ENCODE measurements around the gene TTC34. TPM values are rescaled to one million over a fixed set of nuclear protein-coding genes. Genes with fewer than 3 reads are reported as not detected.

Gene TTC34
- total and polyA plus RNA-seq, 2 of the 4 experiments (the other 2 are of a cell fraction): under 0.01 to 0.09 TPM

GRCh38 chr1:2784854-2785630 lies 16.5 kb downstream of the TTC34 start:
- no peak overlapping the region for H2BK20ac ChIP-seq (ENCODE audit: low read depth, low read length)
- CTCF ChIA-PET: no interaction called here
- no peak overlapping the region for H4K5ac ChIP-seq (ENCODE audit: low read depth, low read length)
- H3K56ac ChIP-seq (ENCODE audit: extremely low read depth, insufficient read depth, low read length): no peak overlapping the region
- ATAC-seq (ENCODE audit: low read depth): no peak
- POLR2A ChIA-PET (ENCODE audit: unreplicated experiment): no interaction called here
- in situ Hi-C loops (cut with MboI; ENCODE audit: low sequenced_read_pairs): no loop called here
- intact Hi-C loops (cut with micrococcal nuclease): no loop called here
- no peak overlapping the region for H3K18ac ChIP-seq (ENCODE audit: low read depth, low read length)
- H4K91ac ChIP-seq (ENCODE audit: insufficient read depth, low read depth, low read length): no peak overlapping the region
- H3K36me3 ChIP-seq (ENCODE audit: control insufficient read depth, insufficient read depth, low read length): no peaks in the 10 kb centered on the region
- H3K4me3 ChIP-seq (ENCODE audit: insufficient read depth, low read depth, low read length): no peak overlapping the region
- H3K4me2 ChIP-seq (ENCODE audit: low read depth, low read length): no peak overlapping the region
- H3K27ac ChIP-seq (ENCODE audit: insufficient read depth, low read length): no peak overlapping the region
- no peak overlapping the region for H3K14ac ChIP-seq (replicated peaks; ENCODE audit: low read depth, low read length)
- H2AK9ac ChIP-seq (replicated peaks; ENCODE audit: low read depth, low read length, poor library complexity): no peak overlapping the region
- BruUV-seq (replicated peaks): no TSS peak
- no peak overlapping the region for H2AK5ac ChIP-seq (ENCODE audit: low read depth, low read length)
- peaks cover 46% of the 10 kb centered on the region for H3K9me3 ChIP-seq (ENCODE audit: control insufficient read depth, insufficient read depth, low read length)
- H4K8ac ChIP-seq (ENCODE audit: low read depth in 2 of 2, low read length in 2 of 2): no peak overlapping the region
- no peaks in the 10 kb centered on the region for H3K79me1 ChIP-seq (ENCODE audit: low read depth in 1 of 2, low read length in 2 of 2)
- no peak for TF ChIP-seq RFX5 (IDR thresholded peaks at IDR 0.05; ENCODE audit: low read depth, low read length)
- no peak for TF ChIP-seq RAD21 (IDR thresholded peaks at IDR 0.05; ENCODE audit: low read length)
- no peak for TF ChIP-seq RCOR1 (IDR thresholded peaks at IDR 0.05; ENCODE audit: insufficient replicate concordance, low read length)
- no peak for TF ChIP-seq CEBPB (IDR thresholded peaks at IDR 0.05; ENCODE audit: low read depth, low read length)
- no peak for TF ChIP-seq ELK1 (IDR thresholded peaks at IDR 0.05; ENCODE audit: borderline replicate concordance, low read depth, low read length)
- no peak for TF ChIP-seq MAFK (IDR thresholded peaks at IDR 0.05; ENCODE audit: low read depth, low read length)
- no peak for TF ChIP-seq FOS (IDR thresholded peaks at IDR 0.05; ENCODE audit: low read depth, low read length)
- TF ChIP-seq POLR2A (IDR thresholded peaks at IDR 0.05; ENCODE audit: low read depth, low read length): no peak
- no peak for TF ChIP-seq BHLHE40 (IDR thresholded peaks at IDR 0.05; ENCODE audit: low read depth, low read length)
- no peak for TF ChIP-seq MAZ (IDR thresholded peaks at IDR 0.05; ENCODE audit: borderline replicate concordance, low read depth, low read length)
- no peak for TF ChIP-seq MXI1 (IDR thresholded peaks at IDR 0.05; ENCODE audit: borderline replicate concordance, low read depth, low read length)
- TF ChIP-seq NFE2L2 (IDR thresholded peaks at IDR 0.05; ENCODE audit: low read depth, low read length): no peak
- TF ChIP-seq CTCF (conservative IDR thresholded peaks at IDR 0.05; ENCODE audit: low read depth, low read length): no peak
- no peak overlapping the region for H3K4ac ChIP-seq (ENCODE audit: low read depth, low read length)
- H2BK5ac ChIP-seq (ENCODE audit: low read depth, low read length, poor library complexity, severe bottlenecking): no peak overlapping the region
- no peak overlapping the region for H3K9ac ChIP-seq (ENCODE audit: low read depth, low read length)
- H2BK15ac ChIP-seq (ENCODE audit: low read depth, low read length): no peak overlapping the region
- 45% methylated on average over 4 of the region's 19 CpGs; no CpG with 5 or more reads in 1 of the 2 experiments for WGBS, 2 experiments (ENCODE audit: extremely low coverage in 2 of 2, insufficient read length in 1 of 2)
- no peak overlapping the region for H2AFZ ChIP-seq (replicated peaks; ENCODE audit: low read length, poor library complexity)
- H2BK120ac ChIP-seq (ENCODE audit: low read depth, low read length): no peak overlapping the region
- DNase-seq: no peak
- H3K4me1 ChIP-seq (ENCODE audit: control insufficient read depth, insufficient read depth, low read length): no peaks in the 10 kb centered on the region
- H3K23ac ChIP-seq (ENCODE audit: low read depth, low read length): no peak overlapping the region
- dilution Hi-C loops (cut with HindIII; ENCODE audit: low sequenced_read_pairs, unreplicated experiment): no loop called here
- H3K27me3 ChIP-seq (ENCODE audit: control insufficient read depth, insufficient read depth, low read length): no peaks in the 10 kb centered on the region
- H4K20me1 ChIP-seq (ENCODE audit: insufficient read depth, low read length): no peaks in the 10 kb centered on the region
- no peaks in the 10 kb centered on the region for H3K9me1 ChIP-seq (ENCODE audit: insufficient read depth, low read length)
